ENCODE data around the gene TCP11.

TCP11 gene

GRCh38 chr6:35089216-35089934 is 51.8 kb downstream of the TCP11 start:
- TF ChIP-seq CTCF (IDR thresholded peaks at IDR 0.05; ENCODE audit: insufficient read depth, missing control alignments): no peak
- DNase-seq (ENCODE audit: insufficient read length, low spot score) (peak; percentile 13), FAIRE-seq (no peak)

GRCh38 chr6:35088281-35089215 is 52.6 kb downstream of the TCP11 start:
- no peak for TF ChIP-seq CTCF (IDR thresholded peaks at IDR 0.05; ENCODE audit: insufficient read depth, missing control alignments)

GRCh38 chr6:35087361-35088280 is 53.5 kb downstream of the TCP11 start:
- DNase-seq (ENCODE audit: insufficient read length, low spot score) (peak; percentile 5), FAIRE-seq (no peak)
- TF ChIP-seq CTCF (IDR thresholded peaks at IDR 0.05; ENCODE audit: insufficient read depth, missing control alignments): no peak

More at GRCh38 chr6:35088281-35089215, 52.6 kb downstream of the TCP11 start:
- FAIRE-seq: no peak
- no peak for DNase-seq (ENCODE audit: insufficient read length, low spot score)

- DNase-seq (ENCODE audit: insufficient read length, low spot score) (peak; percentile 6), FAIRE-seq (no peak)
- TF ChIP-seq CTCF (IDR thresholded peaks at IDR 0.05; ENCODE audit: insufficient read depth, missing control alignments): no peak
Observed at GRCh38 chr6:35086636-35087360, 54.3 kb downstream of the TCP11 start.

- FAIRE-seq (no peak), DNase-seq (ENCODE audit: insufficient read length, low spot score) (no peak)
- TF ChIP-seq CTCF (IDR thresholded peaks at IDR 0.05; ENCODE audit: insufficient read depth, missing control alignments): no peak
Observed at GRCh38 chr6:35086282-35086632, 54.9 kb downstream of the TCP11 start.

Data from D721Med (cell line).